VCaP (cell line): ENCODE results near the gene RNU6-7.

Experiments used
- H3K27ac ChIP-seq: fragments of 450-650 bp; 2 replicates; pipeline ENCODE4 v1.5.1; 2017
- CTCF ChIP-seq: fragments of 450-650 bp; conservative IDR thresholded peaks from 2 replicates; pipeline ENCODE4 v1.5.1; 2017; ENCODE audit warnings: mild to moderate bottlenecking, moderate library complexity

RNU6-7 gene

GRCh38 chr14:32244404-32244803 is 42.6 kb downstream of the RNU6-7 start:
- TF ChIP-seq CTCF: peak; percentile 34; the same call in 1 of the 2 replicates
- H3K27ac ChIP-seq: no peak overlapping the region

GRCh38 chr14:32246751-32247150 is 44.9 kb downstream of the RNU6-7 start:
- no peak for TF ChIP-seq CTCF
- no peak overlapping the region for H3K27ac ChIP-seq

- no peak for TF ChIP-seq CTCF
- H3K27ac ChIP-seq: no peak overlapping the region
These were observed 47.5 kb downstream of the RNU6-7 start for GRCh38 chr14:32249371-32249770.

- TF ChIP-seq CTCF: no peak
- no peak overlapping the region for H3K27ac ChIP-seq
These were observed 47.9 kb downstream of the RNU6-7 start for GRCh38 chr14:32249780-32250179.

GRCh38 chr14:32250681-32251080 is 48.8 kb downstream of the RNU6-7 start:
- no peak for TF ChIP-seq CTCF
- no peak overlapping the region for H3K27ac ChIP-seq

- TF ChIP-seq CTCF: no peak
- no peak overlapping the region for H3K27ac ChIP-seq
These were observed 49.7 kb downstream of the RNU6-7 start for GRCh38 chr14:32251530-32251929.
